Measurements from ENCODE around the gene CDCP2. TPM values are rescaled to one million over a fixed set of nuclear protein-coding genes. Genes with fewer than 3 reads are reported as not detected.

Gene CDCP2
- total RNA-seq, 5 donors from 2014 or later (not counting 1 experiment from before 2014, with no cell fraction given): 0.25 to 0.35 (median 0.35) TPM; not detected in 2

DNA sequence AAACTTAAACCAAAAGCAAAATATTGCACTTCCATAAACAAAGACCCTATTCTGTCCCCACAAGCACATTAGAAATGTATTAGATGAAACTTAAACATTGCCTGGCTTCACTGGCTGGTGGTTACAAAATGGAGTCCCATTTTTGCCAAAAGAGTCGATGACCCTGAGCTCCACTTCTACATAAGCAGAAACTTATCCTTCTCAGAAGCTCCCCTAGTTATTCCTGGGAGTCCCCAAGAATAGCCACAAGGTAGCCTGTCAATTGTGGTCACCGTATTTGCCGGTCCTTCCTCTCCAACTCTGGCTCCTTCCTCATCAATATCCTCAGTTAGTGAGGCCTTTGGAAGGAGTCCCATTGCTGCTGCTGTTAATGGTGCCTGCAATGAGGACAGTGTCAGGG lies 37.3 kb downstream of the CDCP2 start:
- Histone ChIP-seq H3K27me3 (replicated peaks in 1 of 2; ENCODE audit: control insufficient read depth in 2 of 2, extremely low read depth in 1 of 2, insufficient read depth in 2 of 2, low read length in 1 of 2) (peaks cover 0 to 4% of the 10 kb centered on the region in 2 experiments), H3K4me3 (ENCODE audit: control insufficient read depth in 1 of 2, extremely low read depth in 1 of 2, low read length in 1 of 2) (no peak overlapping the region), H3K9me3 (no peaks in the 10 kb centered on the region), H3K27ac (ENCODE audit: low read length) (no peak overlapping the region), H3K36me3 (ENCODE audit: control insufficient read depth in 2 of 2, extremely low read depth in 1 of 2, insufficient read depth in 1 of 2, low read length in 1 of 2) (no peaks in the 10 kb centered on the region), H3K4me1 (ENCODE audit: control insufficient read depth in 1 of 2, extremely low read depth in 1 of 2, insufficient read depth in 2 of 2, low read length in 2 of 2) (no peaks in the 10 kb centered on the region)
- H3K4me1 Mint-ChIP-seq: no peaks in the 10 kb centered on the region
- CTCF ChIA-PET: no interaction called here
- ATAC-seq (replicated peaks in 1 of 4): no peak
- H3K4me3 Mint-ChIP-seq: no peak overlapping the region
- H3K9me3 Mint-ChIP-seq: no peaks in the 10 kb centered on the region
- no peaks in the 10 kb centered on the region for H3K27me3 Mint-ChIP-seq
- 100% methylated on average over 2 of the region's 3 CpGs for WGBS (ENCODE audit: insufficient coverage)
- no peak overlapping the region for H3K27ac Mint-ChIP-seq
- POLR2A ChIA-PET: no interaction called here
- no peak for DNase-seq
- H3K36me3 Mint-ChIP-seq: peaks cover 3% of the 10 kb centered on the region

DNA sequence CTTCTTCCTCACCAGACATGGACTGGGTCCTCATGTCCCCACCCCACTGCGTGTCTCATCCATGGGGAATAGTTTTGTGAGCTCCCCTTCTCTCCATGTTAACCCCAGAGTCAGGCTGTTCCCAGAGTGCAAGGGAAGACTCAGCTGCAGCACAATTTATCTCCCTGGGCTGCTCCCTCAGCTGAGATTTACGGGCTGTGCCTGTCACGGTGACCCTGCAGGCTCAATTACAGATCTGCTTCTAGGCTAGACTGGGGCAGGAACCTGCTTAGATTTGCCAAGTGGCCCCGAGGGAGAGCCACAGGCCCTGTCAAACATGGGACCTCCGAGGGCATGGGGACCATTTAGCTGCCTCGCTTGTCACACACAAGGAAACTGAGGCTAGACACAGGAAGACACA lies 37.8 kb downstream of the CDCP2 start:
- H3K27ac Mint-ChIP-seq: no peak overlapping the region
- CTCF ChIA-PET: no interaction called here
- no peak overlapping the region for H3K27ac ChIP-seq (ENCODE audit: low read length)
- H3K27me3 ChIP-seq (replicated peaks in 1 of 2; ENCODE audit: control insufficient read depth in 2 of 2, extremely low read depth in 1 of 2, insufficient read depth in 2 of 2, low read length in 1 of 2): no peaks in the 10 kb centered on the region
- POLR2A ChIA-PET: interaction anchor here in 1 of 2 donors (0.7 kb wide), 1 partner anchor 17 kb away, joined by 3 read pairs; no protein-coding TSS in a partner anchor
- no peaks in the 10 kb centered on the region for H3K4me1 Mint-ChIP-seq
- no peaks in the 10 kb centered on the region for H3K36me3 ChIP-seq (ENCODE audit: control insufficient read depth in 2 of 2, extremely low read depth in 1 of 2, insufficient read depth in 1 of 2, low read length in 1 of 2)
- 76% methylated on average over 6 of the region's 6 CpGs for WGBS (ENCODE audit: insufficient coverage)
- ATAC-seq (replicated peaks in 1 of 4) (no peak), DNase-seq (no peak)
- no peaks in the 10 kb centered on the region for H3K9me3 Mint-ChIP-seq
- no peak overlapping the region for H3K4me3 Mint-ChIP-seq
- H3K4me1 ChIP-seq (ENCODE audit: control insufficient read depth in 1 of 2, extremely low read depth in 1 of 2, insufficient read depth in 2 of 2, low read length in 2 of 2): no peaks in the 10 kb centered on the region
- no peak overlapping the region for H3K4me3 ChIP-seq (ENCODE audit: control insufficient read depth in 1 of 2, extremely low read depth in 1 of 2, low read length in 1 of 2)
- H3K27me3 Mint-ChIP-seq: no peaks in the 10 kb centered on the region
- H3K9me3 ChIP-seq: no peaks in the 10 kb centered on the region
- peaks cover 3% of the 10 kb centered on the region for H3K36me3 Mint-ChIP-seq

DNA sequence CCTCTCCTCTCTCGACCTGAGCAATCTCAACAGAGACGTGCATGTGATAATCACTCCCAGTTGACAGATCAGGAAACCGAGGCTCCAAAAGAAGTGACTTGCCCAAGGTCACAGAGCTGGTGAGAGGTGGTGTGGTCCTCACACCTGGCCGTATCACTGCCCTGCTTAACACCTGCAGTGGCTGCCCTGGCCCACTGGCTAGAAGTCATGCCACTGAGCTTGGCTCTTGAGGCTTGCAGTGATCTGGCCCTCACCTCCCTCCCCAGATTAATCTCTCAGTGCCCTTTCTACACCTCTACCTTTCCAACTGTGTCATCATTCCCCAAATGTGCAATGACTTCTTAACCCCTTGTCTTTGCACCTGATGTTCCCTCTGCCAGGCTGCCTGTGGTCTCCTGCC lies 38.8 kb downstream of the CDCP2 start:
- H3K27me3 Mint-ChIP-seq: no peaks in the 10 kb centered on the region
- Histone ChIP-seq H3K27ac (ENCODE audit: low read length) (no peak overlapping the region), H3K36me3 (ENCODE audit: control insufficient read depth in 2 of 2, extremely low read depth in 1 of 2, insufficient read depth in 1 of 2, low read length in 1 of 2) (no peaks in the 10 kb centered on the region), H3K27me3 (replicated peaks in 1 of 2; ENCODE audit: control insufficient read depth in 2 of 2, extremely low read depth in 1 of 2, insufficient read depth in 2 of 2, low read length in 1 of 2) (no peaks in the 10 kb centered on the region), H3K4me1 (ENCODE audit: control insufficient read depth in 1 of 2, extremely low read depth in 1 of 2, insufficient read depth in 2 of 2, low read length in 2 of 2) (no peaks in the 10 kb centered on the region), H3K4me3 (ENCODE audit: control insufficient read depth in 1 of 2, extremely low read depth in 1 of 2, low read length in 1 of 2) (no peak overlapping the region), H3K9me3 (no peaks in the 10 kb centered on the region)
- no peaks in the 10 kb centered on the region for H3K4me1 Mint-ChIP-seq
- CTCF ChIA-PET: no interaction called here
- WGBS (ENCODE audit: insufficient coverage): 100% methylated on average over 1 of the region's 4 CpGs
- H3K27ac Mint-ChIP-seq: no peak overlapping the region
- POLR2A ChIA-PET: no interaction called here
- DNase-seq (no peak), ATAC-seq (replicated peaks in 1 of 4) (no peak)
- H3K9me3 Mint-ChIP-seq: no peaks in the 10 kb centered on the region
- H3K4me3 Mint-ChIP-seq: no peak overlapping the region
- peaks cover 3% of the 10 kb centered on the region for H3K36me3 Mint-ChIP-seq

DNA sequence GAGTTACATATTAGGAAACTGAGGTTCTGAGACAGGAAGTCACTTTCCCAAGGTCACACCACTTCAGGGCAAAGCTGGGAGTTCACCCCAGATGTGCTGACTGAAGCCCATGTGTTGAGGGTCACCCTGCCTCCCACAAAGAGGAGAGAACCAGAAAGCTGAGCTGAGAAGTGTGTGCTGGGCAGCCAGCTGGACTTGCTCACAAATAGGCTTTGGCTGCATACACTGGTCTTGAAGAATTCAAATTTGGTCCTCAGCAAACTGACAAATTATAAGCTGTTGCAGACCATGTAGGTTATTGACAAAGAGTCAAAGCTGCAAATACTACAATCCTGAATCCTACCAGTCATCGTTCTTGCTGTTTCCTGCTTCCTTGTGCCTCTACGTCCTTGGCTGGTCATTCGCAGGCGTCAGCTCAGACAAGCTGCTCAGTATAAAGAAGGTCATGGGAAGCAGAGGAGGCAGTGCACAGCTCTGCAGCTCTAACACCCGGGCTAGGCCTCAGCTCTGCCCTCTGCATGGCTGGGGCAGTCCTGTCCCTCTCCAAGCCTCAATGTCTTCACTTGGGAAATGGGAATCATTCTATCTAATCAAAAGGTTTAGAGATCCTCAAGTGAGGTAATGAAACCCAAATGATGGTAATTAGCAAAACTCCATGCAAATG lies 40.0 kb downstream of the CDCP2 start:
- H3K4me1 Mint-ChIP-seq: no peaks in the 10 kb centered on the region
- peaks cover 3% of the 10 kb centered on the region for H3K36me3 Mint-ChIP-seq
- Histone ChIP-seq H3K36me3 (ENCODE audit: control insufficient read depth in 2 of 2, extremely low read depth in 1 of 2, insufficient read depth in 1 of 2, low read length in 1 of 2) (no peaks in the 10 kb centered on the region), H3K27me3 (replicated peaks in 1 of 2; ENCODE audit: control insufficient read depth in 2 of 2, extremely low read depth in 1 of 2, insufficient read depth in 2 of 2, low read length in 1 of 2) (no peaks in the 10 kb centered on the region), H3K4me1 (ENCODE audit: control insufficient read depth in 1 of 2, extremely low read depth in 1 of 2, insufficient read depth in 2 of 2, low read length in 2 of 2) (no peaks in the 10 kb centered on the region), H3K27ac (ENCODE audit: low read length) (no peak overlapping the region), H3K4me3 (ENCODE audit: control insufficient read depth in 1 of 2, extremely low read depth in 1 of 2, low read length in 1 of 2) (no peak overlapping the region), H3K9me3 (no peaks in the 10 kb centered on the region)
- ChIA-PET POLR2A (no interaction called here), CTCF (interaction anchor here in 1 of 2 donors (0.5 kb wide), 1 partner anchor 291 kb away, joined by 5 read pairs; no protein-coding TSS in a partner anchor)
- no peak overlapping the region for H3K27ac Mint-ChIP-seq
- no peak overlapping the region for H3K4me3 Mint-ChIP-seq
- ATAC-seq (replicated peaks in 1 of 4) (no peak), DNase-seq (no peak)
- no peaks in the 10 kb centered on the region for H3K27me3 Mint-ChIP-seq
- WGBS (ENCODE audit: insufficient coverage): 80% methylated on average over 1 of the region's 5 CpGs
- H3K9me3 Mint-ChIP-seq: no peaks in the 10 kb centered on the region

DNA sequence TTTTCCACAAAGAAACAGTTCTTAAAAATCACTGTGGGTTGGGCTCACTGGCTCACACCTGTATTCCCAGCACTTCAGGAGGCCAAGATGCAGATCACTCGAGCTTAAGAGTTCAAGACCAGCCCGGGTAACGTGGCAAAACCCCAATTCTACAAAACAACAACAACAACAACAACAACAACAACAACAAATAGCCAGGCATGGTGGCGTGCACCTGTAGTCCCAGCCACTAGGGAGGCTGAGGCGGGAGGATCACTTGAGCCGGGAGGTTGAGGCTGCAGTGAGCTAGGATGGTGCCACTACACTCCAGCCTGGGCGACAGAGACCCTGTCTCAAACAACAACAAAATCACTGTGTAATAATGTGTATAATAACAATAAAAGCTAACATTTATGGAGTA lies 40.8 kb downstream of the CDCP2 start:
- CTCF ChIA-PET: interaction anchor here in 1 of 2 donors (0.6 kb wide), 1 partner anchor 13 kb away, joined by 3 read pairs; no protein-coding TSS in a partner anchor
- no peak overlapping the region for H3K27ac Mint-ChIP-seq
- ATAC-seq (replicated peaks in 1 of 4) (no peak), DNase-seq (no peak)
- Histone ChIP-seq H3K27me3 (replicated peaks in 1 of 2; ENCODE audit: control insufficient read depth in 2 of 2, extremely low read depth in 1 of 2, insufficient read depth in 2 of 2, low read length in 1 of 2) (no peaks in the 10 kb centered on the region), H3K4me3 (ENCODE audit: control insufficient read depth in 1 of 2, extremely low read depth in 1 of 2, low read length in 1 of 2) (no peak overlapping the region), H3K4me1 (ENCODE audit: control insufficient read depth in 1 of 2, extremely low read depth in 1 of 2, insufficient read depth in 2 of 2, low read length in 2 of 2) (no peaks in the 10 kb centered on the region), H3K9me3 (no peaks in the 10 kb centered on the region), H3K36me3 (ENCODE audit: control insufficient read depth in 2 of 2, extremely low read depth in 1 of 2, insufficient read depth in 1 of 2, low read length in 1 of 2) (no peaks in the 10 kb centered on the region), H3K27ac (ENCODE audit: low read length) (no peak overlapping the region)
- no peaks in the 10 kb centered on the region for H3K27me3 Mint-ChIP-seq
- H3K4me1 Mint-ChIP-seq: no peaks in the 10 kb centered on the region
- POLR2A ChIA-PET: no interaction called here
- no peaks in the 10 kb centered on the region for H3K9me3 Mint-ChIP-seq
- H3K4me3 Mint-ChIP-seq: no peak overlapping the region
- WGBS (ENCODE audit: insufficient coverage): no CpG with 5 or more reads among the region's 7 CpGs
- peaks cover 3% of the 10 kb centered on the region for H3K36me3 Mint-ChIP-seq

DNA sequence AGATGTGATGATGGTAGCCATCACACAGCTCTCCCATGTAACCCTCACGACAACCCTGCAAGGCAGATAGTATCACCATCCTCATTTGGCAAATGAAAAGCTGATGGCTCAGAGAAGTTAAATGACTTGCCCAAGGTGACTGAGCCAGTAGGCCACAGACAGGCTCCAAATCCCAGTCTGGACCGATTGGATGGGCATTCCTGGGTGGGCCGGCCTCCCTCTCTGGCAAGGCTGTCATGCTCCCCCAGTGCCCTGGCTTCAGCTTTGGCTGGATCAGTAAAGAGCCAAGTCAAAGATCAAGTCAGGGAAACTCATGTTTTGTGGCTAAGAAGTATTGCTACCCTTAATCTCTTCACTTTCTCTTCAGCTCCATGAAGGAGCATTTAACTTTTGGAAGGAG lies 41.2 kb downstream of the CDCP2 start:
- CTCF ChIA-PET: interaction anchor here in 1 of 2 donors (0.6 kb wide), 1 partner anchor 13 kb away, joined by 3 read pairs; no protein-coding TSS in a partner anchor
- no peak for ATAC-seq (replicated peaks in 1 of 4)

More for the DNA sequence above, 41.2 kb downstream of the CDCP2 start:
- no peak overlapping the region for H3K27ac ChIP-seq (ENCODE audit: low read length)
- Mint-ChIP-seq H3K9me3 (no peaks in the 10 kb centered on the region), H3K27me3 (no peaks in the 10 kb centered on the region), H3K36me3 (peaks cover 3% of the 10 kb centered on the region), H3K4me3 (no peak overlapping the region), H3K27ac (no peak overlapping the region), H3K4me1 (no peaks in the 10 kb centered on the region)
- no peak overlapping the region for H3K4me3 ChIP-seq (ENCODE audit: control insufficient read depth in 1 of 2, extremely low read depth in 1 of 2, low read length in 1 of 2)
- H3K4me1 ChIP-seq (ENCODE audit: control insufficient read depth in 1 of 2, extremely low read depth in 1 of 2, insufficient read depth in 2 of 2, low read length in 2 of 2): no peaks in the 10 kb centered on the region
- no peaks in the 10 kb centered on the region for H3K9me3 ChIP-seq
- POLR2A ChIA-PET: interaction anchor here in 1 of 2 donors (0.6 kb wide), 1 partner anchor 202 kb away, joined by 9 read pairs; no protein-coding TSS in a partner anchor
- WGBS (ENCODE audit: insufficient coverage): 93% methylated on average over 2 of the region's 3 CpGs
- no peaks in the 10 kb centered on the region for H3K36me3 ChIP-seq (ENCODE audit: control insufficient read depth in 2 of 2, extremely low read depth in 1 of 2, insufficient read depth in 1 of 2, low read length in 1 of 2)
- DNase-seq: no peak
- H3K27me3 ChIP-seq (replicated peaks in 1 of 2; ENCODE audit: control insufficient read depth in 2 of 2, extremely low read depth in 1 of 2, insufficient read depth in 2 of 2, low read length in 1 of 2): no peaks in the 10 kb centered on the region
